Hepatic stellate cell (primary cell): ENCODE data around the gene C5orf34.
"Not testable (repeated sequence)": the region's sequence is repeated elsewhere in the genome, so short reads cannot be mapped to it uniquely, and the experiment has no call there.

ENCODE experiments used
- DNase-seq: peaks from one replicate; pipeline ENCODE4 v3.0.0; 2011; ENCODE audit warnings: low spot score

Gene C5orf34, protein sequence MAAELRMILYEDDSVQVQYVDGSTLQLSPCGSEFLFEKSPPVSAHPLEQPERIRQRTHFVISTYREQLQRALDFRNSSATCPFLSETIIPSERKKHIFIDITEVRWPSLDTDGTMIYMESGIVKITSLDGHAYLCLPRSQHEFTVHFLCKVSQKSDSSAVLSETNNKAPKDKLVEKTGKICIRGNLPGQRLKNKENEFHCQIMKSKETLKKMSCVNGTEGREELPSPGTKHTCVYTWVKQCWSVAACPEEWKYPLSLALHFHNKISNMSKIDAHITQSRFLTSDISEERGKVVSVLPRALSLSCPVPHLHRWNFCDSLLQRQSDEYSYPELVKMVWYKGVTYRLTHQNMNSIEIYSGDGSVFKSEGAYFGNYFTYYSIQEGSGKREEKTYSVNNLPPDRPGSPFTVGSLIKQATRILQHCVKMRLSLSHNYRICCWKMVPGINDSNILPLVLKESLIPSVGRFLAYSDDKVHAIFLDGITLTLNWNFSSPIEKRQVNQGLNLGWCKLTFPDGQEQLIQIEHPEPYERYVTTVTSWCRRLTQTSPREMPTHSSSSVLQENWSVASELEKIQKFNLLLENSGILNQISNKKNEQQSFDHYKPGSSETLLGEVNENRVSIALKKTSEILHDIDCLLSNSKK

DNA sequence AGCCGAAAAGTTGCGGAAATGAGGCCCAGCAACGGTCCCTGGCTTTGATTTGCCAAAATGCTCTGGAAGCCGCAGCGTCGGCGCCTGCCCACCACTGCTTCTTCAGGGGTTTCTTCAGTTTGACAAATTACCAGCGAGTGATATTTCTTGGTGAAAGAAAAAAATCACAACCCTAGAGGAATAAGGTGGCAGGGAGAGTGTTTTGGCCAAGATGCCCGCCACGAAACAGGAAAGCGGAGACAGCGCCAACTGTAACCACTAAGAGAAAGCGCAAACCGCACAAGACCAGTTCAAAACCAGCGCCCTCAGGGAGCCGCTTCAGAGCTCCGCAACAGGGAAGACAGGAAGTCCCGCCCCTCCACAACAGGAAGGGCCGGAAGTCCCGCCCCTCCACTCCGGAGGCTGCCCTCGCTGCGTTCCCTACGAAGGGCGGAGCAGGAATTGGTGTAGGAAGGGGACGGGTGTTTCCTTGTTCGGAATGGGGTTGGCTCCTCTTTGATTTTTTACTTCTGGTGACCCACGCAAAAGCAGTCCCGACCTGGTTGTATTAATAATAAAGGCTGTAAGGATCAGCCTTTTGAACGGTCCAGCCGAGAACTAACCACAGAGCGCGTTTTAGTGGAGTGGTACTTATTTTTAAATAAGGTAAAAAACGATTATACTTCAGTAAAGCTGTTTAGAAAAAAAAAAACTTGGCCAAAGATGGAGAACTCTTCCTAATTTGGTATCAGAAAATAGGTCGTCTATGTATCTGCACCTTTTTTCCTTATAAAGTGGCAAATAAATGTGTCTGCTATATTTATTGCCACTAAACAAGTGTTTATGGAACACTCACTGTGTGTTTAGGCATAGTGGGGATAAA, at the start of gene C5orf34:
Gene C5orf34 (minus strand): TSS at position 333 of the 862 bp plus-strand sequence. CDS start 5,809 bp downstream, outside the sequence.
- peak; percentile 98 for DNase-seq

DNA sequence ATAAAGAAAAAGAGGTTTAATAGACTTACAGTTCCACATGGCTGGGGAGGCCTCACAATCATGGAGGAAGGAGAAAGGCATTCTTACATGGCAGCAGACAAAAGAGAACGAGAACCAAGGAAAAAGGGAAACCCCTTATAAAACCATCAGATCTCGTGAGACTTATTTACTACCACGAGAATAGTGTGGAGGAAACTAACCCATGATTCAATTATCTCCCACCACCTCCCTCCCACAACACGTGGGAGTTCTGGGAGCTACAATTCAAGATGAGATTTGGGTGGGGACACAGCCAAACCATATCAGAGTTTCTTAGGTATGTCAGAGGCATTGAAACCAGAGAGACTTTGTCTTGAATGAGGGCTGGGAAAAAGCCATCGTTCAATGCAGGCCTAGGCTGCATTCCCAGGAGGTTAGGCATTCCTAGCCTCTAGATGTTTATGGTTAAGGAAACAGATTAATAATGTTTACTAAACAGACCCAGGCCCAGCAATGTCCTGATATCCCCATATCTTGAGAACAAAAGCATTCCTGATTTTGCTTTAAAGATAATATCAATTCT, 49.4 kb upstream of the C5orf34 start:
- no peak for DNase-seq

DNA sequence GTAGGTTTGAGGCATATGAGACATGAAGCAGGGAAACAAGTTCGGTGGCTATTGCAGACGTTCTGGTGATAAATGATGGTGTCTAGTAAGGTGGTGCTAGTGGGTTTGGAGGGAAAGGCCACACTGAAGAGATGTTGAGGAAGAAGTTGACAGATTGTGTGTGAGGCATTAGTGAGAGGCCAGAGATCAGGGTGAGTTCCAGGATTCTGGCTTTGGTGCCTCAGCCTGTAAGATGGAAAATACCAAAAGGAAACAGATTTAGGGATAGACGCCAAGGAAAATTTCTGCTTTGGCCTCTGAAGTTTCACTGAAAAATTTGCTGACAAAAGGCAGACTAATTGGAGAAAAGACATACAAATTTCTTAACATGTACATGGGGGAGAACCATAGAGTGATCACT, 48.4 kb upstream of the C5orf34 start:
- no peak for DNase-seq

DNA sequence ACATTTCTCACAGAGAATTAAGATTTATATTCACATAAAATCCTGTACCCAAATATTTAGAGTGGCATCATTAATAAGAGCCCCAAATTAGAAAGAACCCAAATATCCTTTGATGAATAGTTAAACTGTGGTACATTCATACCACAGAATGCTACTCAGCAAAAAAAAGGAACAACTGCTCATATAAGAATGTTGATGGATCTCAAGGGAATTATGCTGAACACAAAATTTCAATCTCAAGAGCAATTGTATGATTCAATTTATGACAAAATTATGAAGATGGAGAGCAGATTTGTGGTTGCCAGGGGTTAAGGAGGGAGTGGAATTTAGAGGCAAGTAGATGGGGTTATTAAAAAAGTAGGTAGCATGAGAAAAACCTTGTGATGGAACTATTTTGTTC, 46.4 kb upstream of the C5orf34 start:
- no peak for DNase-seq

DNA sequence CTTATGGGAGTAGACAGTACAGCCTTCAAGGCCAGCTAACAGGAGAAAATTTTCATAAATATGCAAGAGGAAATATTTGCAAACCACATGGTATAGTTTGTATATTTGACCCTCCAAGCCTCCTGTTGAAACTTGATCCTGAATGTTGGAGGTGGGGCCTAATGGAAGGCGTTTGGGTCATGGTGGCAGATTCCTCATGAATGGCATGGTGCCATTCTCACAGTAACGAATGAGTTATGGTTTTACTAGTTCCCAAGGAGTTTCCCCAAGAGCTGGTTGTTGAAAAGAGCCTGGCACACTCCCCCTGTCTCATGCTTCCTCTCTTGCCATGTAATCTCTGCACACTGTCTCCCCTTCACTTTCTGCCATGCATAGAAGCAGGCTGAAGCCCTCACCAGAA, 45.2 kb upstream of the C5orf34 start:
- DNase-seq = no peak

DNA sequence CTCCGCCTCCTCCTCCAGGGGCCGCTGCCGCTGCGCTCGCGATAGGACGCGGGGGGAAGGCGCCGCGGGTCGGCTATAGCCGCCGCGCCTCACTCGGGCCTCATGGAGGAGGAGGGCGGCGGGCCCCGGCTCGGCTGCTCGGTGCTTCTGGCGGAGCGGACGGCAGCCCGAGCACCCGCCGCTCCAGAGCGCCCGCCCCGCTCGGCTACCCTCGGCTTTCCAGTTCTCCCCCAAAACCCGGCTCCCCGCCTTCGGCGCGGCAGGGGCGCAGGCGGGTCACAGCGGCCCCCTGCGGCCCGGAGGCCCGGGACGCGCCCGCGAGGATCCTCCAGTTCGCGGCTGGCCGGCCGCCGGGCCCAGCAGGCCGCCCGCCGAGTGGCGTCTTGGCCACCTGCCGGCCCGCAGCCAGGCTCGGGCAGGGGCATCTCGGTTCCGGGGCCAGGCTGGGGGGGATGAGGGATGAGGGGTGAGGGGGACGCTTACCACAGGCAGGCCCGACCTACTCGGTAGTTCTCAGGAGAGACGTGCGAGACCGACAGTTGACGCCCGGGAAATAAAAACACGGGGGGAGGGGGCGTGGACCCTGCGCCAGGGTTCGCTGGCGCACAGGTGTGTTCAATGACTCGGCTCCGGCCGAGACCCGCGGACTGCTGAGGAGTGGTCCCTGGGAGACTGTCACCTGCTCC, 42.1 kb upstream of the C5orf34 start, which contains the start of gene PAIP1:
Gene PAIP1 (minus strand): TSS at position 221 of the 686 bp plus-strand sequence. CDS start 231 bp downstream, outside the sequence.
- DNase-seq = peak; percentile 82

DNA sequence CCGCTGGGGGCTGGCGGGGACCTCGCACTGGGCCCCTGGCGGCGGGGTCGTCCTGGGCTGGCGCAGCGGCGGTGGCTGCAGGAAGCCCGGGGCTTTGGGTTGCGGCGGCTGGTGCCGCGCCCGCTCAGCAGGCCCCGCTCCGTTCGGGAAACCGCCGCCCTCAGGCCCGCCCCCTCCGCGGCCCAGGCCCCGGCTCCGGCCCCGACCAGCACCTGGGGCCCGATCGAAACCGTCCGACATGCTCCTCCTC, 41.6 kb upstream of the C5orf34 start:
- not testable (repeated sequence) for DNase-seq

DNA sequence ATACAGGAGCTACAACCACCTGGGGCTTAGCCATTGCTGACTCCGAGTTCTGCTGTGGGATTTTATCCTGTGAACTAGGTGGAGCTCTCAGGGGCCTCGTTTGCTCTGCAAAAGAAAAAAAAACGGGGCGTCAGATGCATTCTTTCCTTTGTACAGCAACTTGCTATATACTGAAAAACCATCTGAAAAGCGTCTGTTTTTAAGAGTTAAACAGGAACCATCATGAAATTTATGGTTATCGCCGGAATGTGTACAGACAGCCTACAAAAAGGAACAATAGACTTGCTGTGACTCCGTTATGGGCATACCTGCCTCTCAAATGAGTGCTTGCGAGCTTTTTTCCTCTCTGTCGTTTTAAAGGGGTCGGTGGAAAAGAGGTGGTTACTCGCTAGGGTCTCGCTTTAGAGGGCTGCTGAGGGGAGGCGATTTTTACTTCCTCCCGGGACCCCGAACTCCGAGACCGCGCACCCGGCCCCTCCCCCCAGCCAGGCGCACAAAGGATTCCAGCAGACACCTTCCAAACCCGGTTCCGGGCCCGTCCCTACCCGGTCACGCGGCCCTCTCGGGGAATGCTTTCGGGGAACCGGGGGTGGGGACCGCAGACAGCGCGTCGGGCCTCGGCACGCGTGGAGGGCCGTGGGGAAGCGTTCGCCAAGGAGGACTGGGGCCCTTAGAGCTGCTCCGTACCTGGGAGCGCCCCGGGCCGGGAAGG, 41.1 kb upstream of the C5orf34 start:
- peak; percentile 56 for DNase-seq

DNA sequence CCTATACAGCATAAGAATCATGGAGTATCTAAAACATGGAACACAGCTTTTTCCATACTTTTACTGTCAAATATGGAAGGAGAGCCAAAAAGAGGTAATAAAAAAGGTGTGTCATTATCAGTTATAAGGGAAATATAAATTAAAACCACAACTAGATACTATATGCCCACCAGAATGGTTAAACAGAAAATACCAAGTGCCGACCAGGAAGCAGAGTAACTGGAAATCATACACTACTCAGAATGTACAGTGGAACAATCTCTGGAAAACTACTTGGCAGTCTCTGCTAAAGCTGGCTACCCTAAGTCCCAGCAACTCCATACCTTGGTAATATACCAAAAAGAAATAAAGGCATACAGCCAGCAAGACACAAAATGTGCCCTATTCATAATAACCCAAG, 39.5 kb upstream of the C5orf34 start:
- no peak for DNase-seq

DNA sequence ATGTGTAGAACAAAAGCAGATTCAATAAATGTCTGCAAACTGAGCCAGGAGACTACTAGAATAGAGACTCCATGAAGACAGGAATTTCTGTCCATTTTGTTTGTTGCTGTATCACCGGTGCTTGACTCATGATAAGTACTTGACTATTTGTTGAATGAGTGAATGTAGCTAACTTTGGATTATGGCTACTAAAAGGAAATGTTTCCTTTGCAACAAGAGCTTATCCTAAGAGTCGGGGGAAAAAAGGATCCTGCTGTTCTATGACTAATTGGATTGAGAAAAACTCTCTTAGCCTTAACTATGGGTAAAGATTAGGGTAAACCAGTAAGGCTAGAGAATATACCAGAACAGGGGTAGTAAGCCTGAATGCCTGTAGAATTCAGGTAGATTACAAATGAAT, 38.4 kb upstream of the C5orf34 start:
- no peak for DNase-seq

DNA sequence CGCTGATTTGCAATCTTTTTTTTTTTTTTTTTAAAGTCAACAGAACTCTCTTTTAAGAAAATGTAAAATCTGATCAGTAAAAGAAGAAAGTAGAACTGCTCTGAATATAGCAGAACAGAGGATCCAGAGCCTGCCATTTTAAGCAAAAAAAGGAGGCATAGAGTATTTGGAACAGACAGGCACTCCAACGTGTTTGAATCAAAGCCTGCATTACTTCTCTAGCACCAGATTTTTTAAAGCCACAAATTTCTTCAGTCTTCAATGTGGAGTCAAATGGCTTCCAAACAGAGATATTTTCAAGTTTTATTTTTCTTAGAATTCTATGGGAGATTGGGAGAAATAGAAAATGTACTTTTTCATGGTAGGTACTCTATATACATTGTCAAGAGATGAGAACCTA, 36.8 kb upstream of the C5orf34 start:
- DNase-seq = no peak

DNA sequence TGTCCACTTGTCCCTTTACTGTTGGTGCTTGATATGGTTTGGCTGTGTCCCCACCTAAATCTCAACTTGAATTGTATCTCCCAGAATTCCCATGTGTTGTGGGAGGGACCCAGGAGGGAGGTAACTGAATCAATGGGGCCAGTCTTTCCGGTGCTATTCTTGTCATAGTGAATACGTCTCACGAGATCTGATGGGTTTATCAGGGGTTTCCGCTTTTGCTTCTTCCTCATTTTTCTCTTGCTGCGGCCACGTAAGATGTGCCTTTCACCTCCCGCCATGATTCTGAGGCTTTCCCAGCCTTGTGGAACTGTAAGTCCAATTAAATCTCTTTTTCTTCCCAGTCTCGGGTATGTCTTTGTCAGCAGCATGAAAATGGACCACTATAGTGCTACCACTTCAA, 34.3 kb upstream of the C5orf34 start:
- not testable (repeated sequence) for DNase-seq

DNA sequence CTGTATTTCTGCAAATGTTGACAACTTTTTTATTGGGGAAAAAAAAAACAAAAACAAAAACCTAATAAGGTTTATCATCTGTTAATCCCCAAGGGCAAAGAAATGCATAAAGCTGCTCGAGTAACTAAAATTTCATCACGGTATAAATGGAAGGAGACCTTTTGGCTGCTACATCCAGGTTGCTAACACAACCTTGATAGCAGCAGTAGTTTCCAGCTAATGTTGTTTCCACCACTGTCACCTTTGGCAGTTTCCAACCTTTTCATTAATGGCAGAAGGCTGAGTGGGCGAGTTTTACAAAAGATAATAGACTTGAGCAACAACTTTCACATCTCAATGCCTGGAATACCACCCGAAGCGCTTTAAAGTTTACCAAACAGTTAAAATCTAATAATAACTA, 33.4 kb upstream of the C5orf34 start:
- no peak for DNase-seq

DNA sequence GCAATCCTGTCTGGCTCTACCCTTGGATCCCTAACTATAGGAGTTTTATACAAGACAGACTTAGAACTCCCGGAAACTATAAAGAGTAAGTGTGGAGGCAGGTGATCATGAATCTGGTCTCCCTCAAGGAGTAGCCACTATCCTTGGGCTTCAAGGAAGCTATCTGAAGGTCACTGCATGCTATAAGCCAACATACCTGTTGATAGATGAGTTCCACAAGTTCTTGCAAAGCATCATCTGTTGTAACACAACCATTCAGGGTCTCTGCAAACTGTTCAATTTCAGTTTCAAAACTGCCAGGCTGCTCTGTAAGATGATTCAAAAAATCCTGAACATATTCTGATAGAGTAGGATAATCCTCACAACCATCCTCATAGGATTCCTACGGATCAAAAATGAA, 32.6 kb upstream of the C5orf34 start:
- DNase-seq = no peak

DNA sequence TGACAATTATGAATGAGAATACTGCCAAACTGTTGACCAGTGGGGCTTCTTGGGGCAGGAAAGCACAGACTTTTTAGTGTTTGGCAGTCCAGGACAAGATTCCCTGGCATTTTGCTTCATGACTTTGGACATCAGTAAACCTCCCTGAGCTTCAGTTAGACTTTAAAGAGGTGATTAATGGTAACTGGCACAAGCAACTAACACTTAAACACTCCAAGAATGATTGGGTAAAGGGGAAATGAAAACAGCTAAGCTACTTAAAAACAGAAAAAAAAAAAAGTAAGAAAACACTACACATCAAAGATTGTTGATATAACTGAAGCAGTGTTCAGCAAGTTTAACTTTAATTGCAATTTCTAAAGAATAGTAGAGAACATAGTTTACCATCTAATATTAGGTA, 28.5 kb upstream of the C5orf34 start:
- DNase-seq = no peak

DNA sequence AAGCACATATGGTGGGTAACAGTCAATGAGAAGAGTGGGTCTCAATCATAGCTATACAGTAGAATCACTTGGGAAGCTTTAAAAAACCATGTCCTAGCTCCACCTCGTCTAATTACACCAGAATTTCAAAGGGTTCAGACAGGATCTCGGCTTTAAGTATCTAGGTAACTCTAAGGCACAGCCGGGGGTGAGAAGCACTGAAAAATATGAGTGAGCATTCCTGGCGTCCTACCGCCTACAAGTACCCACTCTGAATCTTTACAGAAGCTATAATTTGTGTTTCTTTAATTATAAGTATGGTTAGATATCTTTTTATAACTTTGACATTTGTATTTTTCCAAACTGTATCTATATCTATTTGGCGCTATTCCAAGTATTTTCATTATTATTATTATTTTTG, 25.8 kb upstream of the C5orf34 start:
- no peak for DNase-seq

DNA sequence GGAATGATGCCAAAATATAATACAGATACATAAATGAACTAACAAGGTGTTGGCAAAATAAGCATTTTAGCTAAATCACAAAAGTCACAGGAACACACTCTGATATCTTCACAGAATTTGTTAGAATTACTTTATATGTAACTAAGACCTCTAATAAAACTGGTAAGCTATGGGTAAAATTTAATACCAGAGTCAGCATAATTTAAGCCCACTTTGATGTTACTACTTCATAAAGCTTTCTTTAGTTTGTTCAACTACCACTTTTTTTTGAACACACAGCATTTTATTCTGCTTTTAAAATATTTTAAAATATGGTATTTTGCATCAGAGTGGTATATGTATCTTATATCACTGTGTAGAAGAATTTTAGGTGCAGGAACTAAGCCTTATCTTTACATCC, 22.0 kb upstream of the C5orf34 start:
- no peak for DNase-seq

DNA sequence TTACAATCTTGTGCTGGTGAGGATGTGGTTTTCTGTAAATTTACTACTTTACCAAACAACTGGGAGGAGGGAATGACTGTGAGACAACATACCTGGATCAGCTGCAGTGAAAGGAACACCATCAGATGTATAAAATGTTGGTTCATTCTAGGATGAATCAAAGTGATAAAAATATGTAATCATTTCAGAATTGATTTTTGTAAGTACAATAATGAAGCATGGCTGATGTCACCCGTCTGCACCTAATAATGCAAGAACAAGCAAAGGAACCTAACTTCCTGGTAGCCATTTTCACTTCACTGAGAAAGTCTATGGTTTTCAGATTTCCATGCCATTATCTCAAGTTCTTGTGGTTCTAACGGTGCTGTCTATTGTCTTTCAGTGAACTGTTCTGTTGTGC, 18.7 kb upstream of the C5orf34 start:
- DNase-seq = no peak

DNA sequence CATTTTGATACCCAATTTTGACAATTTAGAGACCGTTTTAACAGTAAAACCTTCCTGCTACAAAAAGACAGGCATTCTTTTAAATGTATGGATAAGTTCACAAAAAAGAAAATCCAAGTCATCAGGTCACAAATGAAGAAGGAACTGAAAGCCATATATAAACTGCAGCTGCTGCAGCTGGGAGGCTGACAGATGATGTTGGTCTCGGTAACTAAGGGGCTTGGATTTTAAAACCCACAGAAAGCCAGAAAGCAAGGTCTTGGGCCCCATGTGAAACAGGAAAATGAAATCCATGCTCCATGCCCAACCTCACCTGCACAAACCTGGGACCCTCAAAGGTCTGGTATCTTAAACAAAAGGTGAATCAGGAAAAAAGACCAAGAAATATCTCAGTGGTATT, 15.7 kb upstream of the C5orf34 start:
- DNase-seq = no peak

DNA sequence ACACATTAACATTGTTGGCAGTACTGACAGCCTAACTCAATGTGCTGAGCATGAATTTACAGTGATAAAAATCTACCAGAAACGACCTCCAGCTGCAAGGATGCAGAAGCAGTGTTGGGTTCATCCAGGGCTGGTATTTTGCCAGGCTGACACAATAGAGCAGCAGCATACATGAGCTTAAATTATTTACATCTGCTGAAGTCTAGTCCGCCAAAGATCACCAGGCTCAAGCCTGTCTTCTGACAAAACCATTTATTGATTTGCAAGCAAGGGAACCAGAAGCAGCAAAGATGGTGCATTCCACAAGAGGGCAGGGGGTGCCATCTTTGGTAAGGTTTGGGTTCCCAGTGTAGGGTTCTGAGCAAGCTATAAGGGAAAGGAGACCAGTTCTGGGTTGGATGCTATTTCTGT, 8.7 kb upstream of the C5orf34 start:
- no peak for DNase-seq

DNA sequence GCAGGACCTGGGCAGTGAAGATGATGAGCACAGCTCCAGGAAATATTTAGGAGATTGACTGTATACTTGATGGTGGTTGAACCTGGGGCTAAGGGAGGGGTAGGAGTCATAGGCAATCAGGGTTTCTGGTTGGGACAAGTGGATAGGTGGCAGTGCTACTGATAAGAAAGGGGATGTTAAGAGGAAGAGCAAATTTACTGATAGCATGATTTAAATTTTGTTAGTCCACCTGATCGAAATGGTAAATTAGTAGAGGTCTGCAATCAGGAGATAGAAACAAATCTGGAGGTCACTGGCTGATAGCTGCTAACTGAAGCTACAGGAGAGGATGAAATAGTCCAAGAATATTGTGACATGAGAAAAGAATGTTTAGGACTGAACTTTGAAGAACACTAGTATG, 5.7 kb upstream of the C5orf34 start:
- DNase-seq = no peak
